ENCODE measurements around the gene MAP4K1. TPM values are rescaled to one million over a fixed set of nuclear protein-coding genes. Genes with fewer than 3 reads are reported as not detected.
"Not testable (repeated sequence)": the region's sequence is repeated elsewhere in the genome, so short reads cannot be mapped to it uniquely, and the experiment has no call there.

The MAP4K1 gene
- polyA plus RNA-seq, 1 donor, result 3.9 TPM

- no peak for DNase-seq
Observed at GRCh38 chr19:38571682-38572081, 46.1 kb downstream of the MAP4K1 start.

GRCh38 chr19:38569368-38569983, 48.3 kb downstream of the MAP4K1 start:
- DNase-seq, result no peak

- DNase-seq, result no peak
Observed at GRCh38 chr19:38565691-38566105, 52.1 kb downstream of the MAP4K1 start.

- no peak for DNase-seq
Observed at GRCh38 chr19:38564981-38565690, 52.6 kb downstream of the MAP4K1 start.

GRCh38 chr19:38563475-38563874, 54.3 kb downstream of the MAP4K1 start:
- no peak for DNase-seq

- no peak for DNase-seq
Observed at GRCh38 chr19:38562096-38562495, 55.7 kb downstream of the MAP4K1 start.

GRCh38 chr19:38561658-38562057, 56.1 kb downstream of the MAP4K1 start:
- no peak for DNase-seq

GRCh38 chr19:38561053-38561606, 56.6 kb downstream of the MAP4K1 start:
- DNase-seq, result no peak

- DNase-seq, result no peak
Observed at GRCh38 chr19:38559428-38560401, 58.0 kb downstream of the MAP4K1 start.

- not testable (repeated sequence) for DNase-seq
Observed at GRCh38 chr19:38558933-38559332, 58.8 kb downstream of the MAP4K1 start.

GRCh38 chr19:38557205-38557799, 60.5 kb downstream of the MAP4K1 start:
- no peak for DNase-seq

GRCh38 chr19:38556521-38557174, 61.1 kb downstream of the MAP4K1 start:
- no peak for DNase-seq

- no peak for DNase-seq
Observed at GRCh38 chr19:38555200-38555599, 62.6 kb downstream of the MAP4K1 start.

- DNase-seq, result no peak
Observed at GRCh38 chr19:38554676-38555141, 63.0 kb downstream of the MAP4K1 start.

- DNase-seq, result not testable (repeated sequence)
Observed at GRCh38 chr19:38553239-38553638, 64.5 kb downstream of the MAP4K1 start.

GRCh38 chr19:38551450-38551813, 66.3 kb downstream of the MAP4K1 start:
- DNase-seq, result no peak

GRCh38 chr19:38550376-38550775, 67.4 kb downstream of the MAP4K1 start:
- DNase-seq, result no peak

GRCh38 chr19:38549942-38550341, 67.8 kb downstream of the MAP4K1 start:
- DNase-seq, result no peak

- DNase-seq, result no peak
Observed at GRCh38 chr19:38549061-38549460, 68.7 kb downstream of the MAP4K1 start.

- no peak for DNase-seq
Observed at GRCh38 chr19:38547421-38547820, 70.3 kb downstream of the MAP4K1 start.

GRCh38 chr19:38545596-38545995, 72.2 kb downstream of the MAP4K1 start:
- DNase-seq, result no peak

Measured in left kidney (tissue), 2 donors.